DMS53 treated with DMSO at 0.1 percent for 48 hours (cell line): Measurements from ENCODE around the gene MYO1F.
"Not testable (repeated sequence)": the region's sequence is repeated elsewhere in the genome, so short reads cannot be mapped to it uniquely, and the experiment has no call there.

Experiments used
- DNase-seq: peaks from one replicate; lab custom pipeline; 2025; ENCODE audit not compliant: unreplicated experiment; lab: John Stamatoyannopoulos, UW

The MYO1F gene

DNA sequence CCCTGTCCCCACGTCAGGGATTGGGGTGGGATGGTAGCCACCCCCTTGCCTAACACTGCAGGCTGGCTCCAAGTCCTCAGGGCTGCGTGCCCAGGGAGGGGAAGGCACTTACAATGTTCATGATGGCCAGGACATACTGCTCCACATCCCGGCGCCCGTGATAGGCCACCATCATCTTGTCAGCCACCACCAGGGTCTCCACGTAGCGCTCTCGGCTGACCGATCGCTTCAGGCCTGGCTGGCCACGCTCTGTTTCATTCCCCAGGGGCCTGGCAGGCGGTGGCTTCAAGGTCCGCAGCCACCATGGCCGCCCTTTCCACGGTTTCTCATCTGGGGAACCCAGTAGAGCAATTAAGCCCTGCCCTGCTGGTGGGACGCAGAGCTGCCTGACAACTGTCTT, 23.6 kb upstream of the MYO1F start:
- DNase-seq: no peak

- DNase-seq: no peak
Measured at GRCh38 chr19:8600064-8600463, 22.8 kb upstream of the MYO1F start.

DNA sequence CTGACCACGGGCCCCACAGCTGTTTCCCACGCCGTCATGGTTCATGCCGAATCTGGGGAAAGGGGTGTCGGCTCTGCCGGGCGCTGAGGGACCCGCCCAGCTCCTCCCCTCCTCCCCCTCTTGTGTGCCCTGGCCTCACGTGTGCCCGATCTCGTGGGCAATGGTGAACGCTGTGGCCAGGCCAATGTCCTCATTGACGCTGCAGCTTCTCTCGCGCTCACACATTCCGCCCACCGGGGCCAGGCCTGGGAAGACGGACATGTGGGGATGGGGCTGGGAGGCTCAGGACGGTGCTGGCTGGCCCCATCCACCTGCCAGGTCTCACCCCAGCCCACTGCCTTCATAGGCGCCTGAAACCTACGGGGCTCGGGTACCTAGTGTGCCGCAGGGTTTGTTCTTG, 18.9 kb upstream of the MYO1F start:
- DNase-seq: no peak

GRCh38 chr19:8595651-8596050, 18.4 kb upstream of the MYO1F start:
- DNase-seq: no peak

GRCh38 chr19:8593931-8594330, 16.7 kb upstream of the MYO1F start:
- DNase-seq: no peak

DNA sequence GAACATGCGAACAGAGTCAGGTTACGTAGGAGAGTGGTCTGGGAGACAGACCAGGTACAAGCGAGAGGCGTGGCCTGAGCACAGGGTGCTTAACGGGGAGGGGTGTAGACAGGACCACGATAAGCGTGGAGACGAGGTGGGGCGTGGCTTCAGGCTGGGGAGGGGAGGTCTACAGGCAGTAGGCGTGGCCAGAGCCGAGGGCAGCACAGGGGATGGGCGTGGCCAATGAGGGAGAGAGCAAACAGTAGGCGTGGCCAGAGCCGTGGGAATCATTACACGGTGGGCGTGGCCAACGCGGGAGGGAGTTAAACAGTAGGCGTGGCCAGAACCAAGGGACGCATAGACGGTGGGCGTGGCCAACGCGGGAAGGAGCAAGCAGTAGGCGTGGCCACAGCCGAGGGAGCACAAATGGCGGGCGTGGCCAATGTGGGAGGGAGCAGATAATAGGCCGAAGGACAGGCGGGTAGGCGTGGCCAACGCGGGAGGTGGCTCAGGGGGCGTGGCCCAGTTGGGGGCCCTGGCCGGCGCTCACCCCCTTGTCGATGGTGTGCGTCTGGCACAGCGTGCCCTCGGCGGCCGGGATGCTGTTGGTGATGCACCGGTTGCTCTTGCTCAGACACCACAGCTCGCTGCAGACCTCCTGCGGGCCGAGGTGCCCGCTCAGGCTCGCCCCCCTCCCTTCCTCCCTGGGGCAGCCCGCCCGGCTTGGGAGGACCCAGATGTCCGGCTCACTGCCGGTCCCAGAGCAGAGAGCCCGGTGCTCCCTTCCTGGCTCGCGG, 15.2 kb upstream of the MYO1F start:
- no peak for DNase-seq

DNA sequence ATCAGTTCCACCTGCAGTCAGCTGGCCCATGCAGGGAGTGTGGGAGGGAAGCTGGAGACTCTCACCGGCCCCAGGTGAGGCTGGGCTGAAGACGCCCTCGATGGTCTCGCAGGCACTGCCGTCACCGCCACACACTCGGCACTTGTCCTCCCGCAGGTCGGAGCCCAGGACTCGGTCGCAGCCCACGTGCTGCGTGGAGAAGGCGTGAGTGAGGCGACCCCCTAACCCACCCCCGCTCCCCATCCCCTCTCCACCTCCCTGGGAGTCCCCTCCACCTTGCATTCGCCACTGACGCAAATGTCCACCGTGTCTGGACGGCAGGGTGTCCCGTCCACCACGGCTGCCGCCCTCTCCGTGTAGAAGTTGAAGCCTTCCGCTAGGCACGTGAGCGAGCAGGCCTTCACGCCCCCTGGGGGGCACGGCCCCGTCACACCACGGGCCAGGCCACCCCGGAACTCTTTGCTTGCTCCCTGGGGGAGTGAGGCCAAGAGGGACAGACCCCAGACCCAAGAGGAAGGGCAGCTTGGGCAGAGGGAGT, 12.0 kb upstream of the MYO1F start:
- no peak for DNase-seq

DNA sequence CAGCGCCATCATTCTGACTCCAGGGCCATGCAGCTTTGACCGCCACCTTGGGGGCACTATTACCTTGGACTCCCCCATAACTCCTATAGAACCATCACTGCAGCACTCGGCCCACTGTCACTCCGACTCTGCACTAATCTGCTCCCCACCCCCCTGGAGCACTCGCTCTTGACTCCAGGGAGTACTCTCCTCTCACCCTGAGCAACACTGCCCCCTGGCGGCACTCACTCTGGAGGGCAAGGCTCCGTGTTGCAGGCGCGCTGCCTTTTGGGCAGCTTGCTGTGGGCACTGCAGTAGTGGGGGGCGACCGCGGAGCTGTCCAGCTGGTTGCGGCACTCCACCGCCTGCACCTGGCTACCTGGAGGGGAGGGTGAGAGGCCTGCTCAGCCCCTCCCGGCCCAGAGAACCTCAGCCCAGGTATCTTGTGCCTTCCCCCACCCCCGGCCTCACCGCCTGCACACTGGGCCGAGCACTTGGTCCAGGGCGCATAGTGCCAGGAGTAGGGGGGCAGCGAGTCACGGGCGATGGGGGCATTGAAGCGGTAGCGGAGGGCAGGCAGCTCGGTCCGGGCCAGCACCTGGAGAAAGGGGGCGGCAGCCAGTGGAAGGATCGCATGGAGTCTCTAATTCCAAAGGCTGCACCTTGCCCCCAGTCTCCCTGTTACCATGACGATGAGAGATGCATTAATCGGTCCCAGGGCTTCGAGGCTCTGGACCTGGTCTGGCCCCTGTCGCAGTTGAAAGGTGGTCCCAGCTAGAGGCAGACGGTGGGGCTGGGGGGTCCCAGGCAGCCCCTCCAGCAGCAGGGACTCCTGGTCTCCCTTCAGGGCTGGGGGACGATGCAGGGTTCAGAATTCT, 8.9 kb upstream of the MYO1F start:
- DNase-seq: no peak

DNA sequence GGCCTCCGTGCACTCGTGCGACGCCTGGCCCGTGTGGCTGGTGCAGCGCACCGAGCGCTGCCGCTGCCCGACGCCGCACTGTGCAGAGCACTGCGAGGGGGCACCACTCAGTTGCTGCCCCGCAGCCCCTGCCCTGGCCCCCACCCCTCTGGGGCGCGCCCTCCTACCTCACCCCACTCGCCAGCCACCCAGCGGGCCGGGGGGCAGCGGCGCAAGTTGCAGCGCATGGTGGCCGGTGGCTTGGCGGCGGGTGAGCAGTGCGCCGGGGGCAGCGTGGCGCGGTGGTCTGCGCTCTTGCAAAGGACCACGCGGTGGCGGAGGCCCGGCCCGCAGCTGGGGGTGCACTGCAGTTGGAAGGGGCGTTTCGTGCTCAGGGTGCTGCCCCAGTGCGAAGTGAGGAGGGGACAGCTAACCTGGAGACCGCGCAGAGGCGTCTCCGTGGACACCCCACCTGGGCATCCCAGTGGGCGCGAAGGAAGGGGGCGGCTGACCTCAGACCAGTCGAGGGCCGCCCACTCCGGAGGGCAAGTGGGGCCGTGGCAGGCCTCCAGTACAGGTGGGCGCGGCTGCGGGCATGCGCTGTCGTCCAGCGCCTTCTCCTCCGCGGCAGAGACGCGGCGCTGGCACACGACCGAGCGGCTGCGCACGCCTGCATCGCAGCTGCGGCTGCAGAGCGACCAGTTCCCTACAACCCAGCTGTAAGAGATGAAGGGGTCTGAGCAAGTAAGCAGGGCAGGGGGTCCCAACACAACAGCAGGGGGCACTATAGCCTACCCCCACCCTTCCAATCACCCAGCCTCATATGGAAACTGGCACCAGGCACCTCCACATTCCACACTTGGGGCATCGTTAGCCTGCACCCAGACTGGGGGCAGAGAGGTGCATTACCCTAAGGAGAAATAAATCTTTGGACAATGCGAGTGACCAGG, 8.0 kb upstream of the MYO1F start:
- DNase-seq: no peak

GRCh38 chr19:8580710-8581281, 3.6 kb upstream of the MYO1F start:
- DNase-seq: no peak

- no peak for DNase-seq
Measured at GRCh38 chr19:8578642-8579265, 1.5 kb upstream of the MYO1F start.

- DNase-seq: no peak
Measured at GRCh38 chr19:8577741-8578140, 499 bp upstream of the MYO1F start.

DNA sequence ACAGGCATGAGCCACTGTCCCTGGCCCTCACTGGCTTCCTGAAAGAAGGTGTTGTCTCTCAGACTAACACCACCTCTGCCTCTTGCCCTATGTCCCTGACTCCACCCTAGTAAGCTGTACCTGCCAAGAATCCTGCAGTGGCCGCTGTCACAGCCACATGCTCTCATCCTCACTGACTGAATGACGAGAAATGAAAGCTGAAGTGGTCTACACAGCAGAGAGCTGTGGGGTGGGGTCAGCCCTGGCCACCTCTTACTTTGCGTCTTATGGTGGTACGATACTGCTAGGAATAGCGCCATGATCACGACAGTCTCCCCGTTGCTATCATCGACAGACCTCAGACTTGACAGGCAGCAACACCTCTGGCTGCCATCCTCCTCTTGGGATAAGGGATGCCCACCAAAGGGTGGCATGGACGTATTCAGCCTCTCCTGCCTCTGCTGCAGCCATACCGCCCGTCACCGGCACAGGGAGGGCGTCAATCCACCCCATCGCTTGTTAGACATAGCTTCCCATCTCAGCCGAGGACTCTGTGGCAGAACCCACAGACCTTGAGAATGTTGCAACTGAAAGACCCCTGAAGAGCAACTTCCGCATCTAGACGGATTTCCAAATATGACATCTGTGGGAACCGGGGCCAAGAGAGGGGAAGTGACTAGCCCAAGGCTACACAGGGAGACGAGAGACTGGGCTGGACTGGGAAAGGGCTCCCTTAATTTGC, 809 bp downstream of the MYO1F start:
- no peak for DNase-seq

GRCh38 chr19:8575467-8575997, 1.7 kb downstream of the MYO1F start:
- DNase-seq: no peak

GRCh38 chr19:8574619-8574922, 2.7 kb downstream of the MYO1F start:
- not testable (repeated sequence) for DNase-seq

DNA sequence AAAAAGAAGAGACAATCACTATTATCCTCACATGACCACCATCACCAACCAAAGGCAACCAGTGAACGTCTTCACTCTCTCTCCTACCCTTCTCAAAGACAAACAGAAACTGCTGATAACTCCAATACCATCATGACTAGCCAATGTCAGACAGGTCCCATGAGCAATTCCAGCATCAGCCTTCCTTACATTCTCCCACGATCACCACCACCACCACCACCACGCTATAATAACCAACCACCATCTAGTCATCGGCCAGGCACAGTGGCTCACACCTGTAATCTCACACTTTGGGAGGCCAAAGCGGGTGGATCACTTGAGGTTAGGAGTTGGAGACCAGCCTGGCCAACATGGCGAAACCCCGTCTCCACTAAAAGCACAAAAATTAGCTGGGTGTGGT, 3.9 kb downstream of the MYO1F start:
- no peak for DNase-seq

GRCh38 chr19:8571006-8571411, 6.2 kb downstream of the MYO1F start:
- no peak for DNase-seq

DNA sequence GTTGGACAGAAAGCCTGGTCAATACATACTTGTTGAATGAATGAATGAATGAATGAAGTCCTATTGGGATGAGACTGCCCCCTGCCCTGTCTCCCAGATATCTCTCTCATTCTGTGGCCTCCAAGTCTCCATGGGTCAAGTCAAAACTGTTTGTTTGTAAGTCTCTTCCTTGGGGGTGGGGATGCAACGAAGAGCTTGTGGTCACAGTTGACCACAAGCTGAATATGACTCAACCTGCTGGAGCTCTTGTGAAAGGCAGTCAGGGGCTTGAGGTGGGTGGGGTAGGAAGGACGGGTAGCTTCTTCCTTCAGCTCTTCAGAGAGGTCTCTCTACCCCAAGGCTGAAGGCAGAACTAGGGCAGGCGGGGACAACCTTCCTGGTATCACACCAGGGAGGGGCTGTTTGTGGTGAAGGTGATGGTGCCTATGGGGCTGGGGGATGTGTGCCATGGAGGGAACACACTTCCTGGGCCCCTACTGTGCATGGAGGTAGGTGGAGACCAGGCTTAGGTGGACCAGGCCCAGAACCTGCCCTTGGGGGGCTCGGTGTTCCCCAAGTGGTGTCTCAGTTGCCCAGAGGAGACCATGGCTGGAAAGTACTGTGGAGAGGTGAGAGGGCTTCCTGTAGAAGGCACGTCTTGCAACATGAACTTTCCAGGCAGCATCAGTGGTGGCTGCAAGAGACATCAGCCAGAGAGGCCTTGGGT, 8.0 kb downstream of the MYO1F start:
- DNase-seq: no peak
